GM12801 (cell line): Measurements from ENCODE around the gene DCAF7.

Source experiments
- CTCF ChIP-seq: IDR thresholded peaks from one replicate; pipeline ENCODE4 v1.5.1; 2011; ENCODE audit warnings: control low read depth; ENCODE audit not compliant: insufficient read length; ENCODE audit errors: extremely low read depth

DCAF7 gene

GRCh38 chr17:63512388-63512787 is 37.9 kb upstream of the DCAF7 start:
- no peak for TF ChIP-seq CTCF

- no peak for TF ChIP-seq CTCF
Measured at GRCh38 chr17:63512896-63513644, 37.2 kb upstream of the DCAF7 start.

GRCh38 chr17:63514477-63514876 is 35.8 kb upstream of the DCAF7 start:
- TF ChIP-seq CTCF, result no peak

GRCh38 chr17:63514974-63515373 is 35.3 kb upstream of the DCAF7 start:
- TF ChIP-seq CTCF, result no peak

- no peak for TF ChIP-seq CTCF
Measured at GRCh38 chr17:63515426-63515825, 34.9 kb upstream of the DCAF7 start.

GRCh38 chr17:63516910-63517824 is 33.1 kb upstream of the DCAF7 start:
- TF ChIP-seq CTCF, result no peak

GRCh38 chr17:63517825-63518534 is 32.3 kb upstream of the DCAF7 start:
- no peak for TF ChIP-seq CTCF
